22Rv1 (cell line): ENCODE measurements around the gene DIO1.

Source experiments
- H3K27ac ChIP-seq: fragments of 450-650 bp; 2 replicates; pipeline ENCODE4 v1.5.1; 2017
- CTCF ChIP-seq: fragments of 450-650 bp; IDR thresholded peaks from 2 replicates; pipeline ENCODE4 v1.5.1; 2017; ENCODE audit warnings: mild to moderate bottlenecking
- ZFX ChIP-seq: fragments of 450-650 bp; IDR thresholded peaks from 2 replicates; pipeline ENCODE4 v1.6.1; 2017; ENCODE audit warnings: antibody characterized with exemption, borderline replicate concordance

The DIO1 gene

GRCh38 chr1:53930932-53931331, 36.9 kb downstream of the DIO1 start:
- TF ChIP-seq ZFX, result no peak
- TF ChIP-seq CTCF, result no peak
- no peak overlapping the region for H3K27ac ChIP-seq

GRCh38 chr1:53931523-53931922, 37.5 kb downstream of the DIO1 start:
- no peak for TF ChIP-seq CTCF
- no peak for TF ChIP-seq ZFX
- H3K27ac ChIP-seq, result no peak overlapping the region

GRCh38 chr1:53934170-53934765, 40.3 kb downstream of the DIO1 start:
- no peak overlapping the region for H3K27ac ChIP-seq
- no peak for TF ChIP-seq ZFX
- TF ChIP-seq CTCF, result no peak

GRCh38 chr1:53936430-53936829, 42.4 kb downstream of the DIO1 start:
- no peak for TF ChIP-seq CTCF
- no peak for TF ChIP-seq ZFX
- H3K27ac ChIP-seq, result no peak overlapping the region

- no peak overlapping the region for H3K27ac ChIP-seq
- no peak for TF ChIP-seq ZFX
- no peak for TF ChIP-seq CTCF
These were observed 44.3 kb downstream of the DIO1 start for GRCh38 chr1:53938136-53938830.

- no peak overlapping the region for H3K27ac ChIP-seq
- TF ChIP-seq CTCF (no peak), ZFX (no peak)
These were observed 48.4 kb downstream of the DIO1 start for GRCh38 chr1:53942127-53942957.

- no peak for TF ChIP-seq ZFX
- TF ChIP-seq CTCF, result no peak
- no peak overlapping the region for H3K27ac ChIP-seq
These were observed 49.1 kb downstream of the DIO1 start for GRCh38 chr1:53943090-53943489.
